PC-9 (cell line): Measurements from ENCODE around the gene MPZL2. TPM values are rescaled to one million over a fixed set of nuclear protein-coding genes. Genes with fewer than 3 reads are reported as not detected.

Source experiments
- BruUV-seq: library from RNA; stranded (reverse); fragments of 400-500 nt; replicated peaks from 2 replicates; lab custom pipeline; 2021; lab: Mats Ljungman, UMichigan
- CTCF ChIA-PET: fragments of 300-600 bp; sonication (Branson Sonifier 250); formaldehyde crosslinking; loops from one replicate; lab custom pipeline; 2022; ENCODE audit warnings: antibody characterized with exemption; lab: Charles Lee
- POLR2A ChIA-PET: fragments of 300-600 bp; sonication (Branson Sonifier 250); formaldehyde crosslinking; loops from one replicate; lab custom pipeline; 2022; ENCODE audit warnings: antibody characterized with exemption; ENCODE audit not compliant: unreplicated experiment; lab: Charles Lee
- DNase-seq, 2 experiments: peaks; one replicate each; pipeline versions ENCODE4 v3.0.0 to v3.0.0-alpha.2; 2015 to 2022; ENCODE audit warnings: mixed read lengths in 1 of 2
- H2AFZ ChIP-seq: fragments of 200-600 bp; sonication (generic); 2 replicates; pipeline ENCODE4 v1.8.1; 2017; ENCODE audit warnings: antibody characterized with exemption
- H3F3A ChIP-seq: fragments of 200-600 bp; sonication (generic); 2 replicates; pipeline ENCODE4 v1.8.1; 2017; ENCODE audit warnings: antibody characterized with exemption, mild to moderate bottlenecking, low read depth; ENCODE audit not compliant: insufficient read depth
- H3K27ac ChIP-seq: fragments of 200-600 bp; sonication (generic); 2 replicates; pipeline ENCODE4 v1.6.1; 2016; ENCODE audit warnings: mixed run types
- H3K27me3 ChIP-seq: fragments of 200-600 bp; sonication (generic); 2 replicates; pipeline ENCODE4 v1.6.1; 2016; ENCODE audit warnings: low read depth, mixed run types; ENCODE audit not compliant: insufficient read depth
- H3K36me3 ChIP-seq: fragments of 200-600 bp; sonication (generic); 2 replicates; pipeline ENCODE4 v1.6.1; 2016; ENCODE audit warnings: low read depth, mixed run types
- H3K4me1 ChIP-seq: fragments of 200-600 bp; sonication (generic); replicated peaks from 2 replicates; pipeline ENCODE4 v1.6.1; 2016; ENCODE audit warnings: mixed run types; ENCODE audit not compliant: insufficient read depth
- H3K4me2 ChIP-seq: fragments of 200-600 bp; sonication (generic); 2 replicates; pipeline ENCODE4 v1.6.1; 2017; ENCODE audit warnings: mixed run types
- H3K4me3 ChIP-seq: fragments of 200-600 bp; sonication (generic); 2 replicates; pipeline ENCODE4 v1.6.1; 2016; ENCODE audit warnings: mixed run types
- H3K79me2 ChIP-seq: fragments of 200-600 bp; sonication (generic); 2 replicates; pipeline ENCODE4 v1.6.1; 2017; ENCODE audit warnings: low read depth, mixed run types
- H3K9me2 ChIP-seq: fragments of 200-600 bp; sonication (generic); 2 replicates; pipeline ENCODE4 v1.8.1; 2017; ENCODE audit warnings: mild to moderate bottlenecking; ENCODE audit not compliant: insufficient read depth
- H3K9me3 ChIP-seq: fragments of 200-600 bp; sonication (generic); 2 replicates; pipeline ENCODE4 v1.8.1; 2016; ENCODE audit warnings: low read depth; ENCODE audit not compliant: insufficient read depth
- H4K20me1 ChIP-seq: fragments of 200-600 bp; sonication (generic); 2 replicates; pipeline ENCODE4 v1.8.1; 2017; ENCODE audit not compliant: insufficient read depth
- CTCF ChIP-seq: fragments of 200-600 bp; sonication (generic); conservative IDR thresholded peaks from 2 replicates; pipeline ENCODE4 v1.6.1; 2017; ENCODE audit warnings: mixed run types, antibody characterized with exemption, mild to moderate bottlenecking, moderate library complexity
- EZH2 ChIP-seq: fragments of 200-600 bp; sonication (generic); IDR thresholded peaks from 2 replicates; pipeline ENCODE4 v1.8.0; 2017; ENCODE audit warnings: antibody characterized with exemption, low read depth
- intact Hi-C: fragments of 100-400 bp; cut with micrococcal nuclease; formaldehyde crosslinking; loops from one replicate; pipeline ENCODE4 v1.10.0; 2022; ENCODE audit not compliant: unreplicated experiment
- total RNA-seq: library from RNA; stranded (reverse); gene quantifications from 2 replicates; pipeline ENCODE4 v1.2.3, GENCODE V29; 2021

The MPZL2 gene
- total RNA-seq, 1 experiment from 2014 or later, result 43.1 TPM

- Histone ChIP-seq H4K20me1 (no peaks in the 10 kb centered on the region), H3K79me2 (peaks cover 43% of the 10 kb centered on the region), H3K9me3 (no peaks in the 10 kb centered on the region), H3K36me3 (peaks cover 5% of the 10 kb centered on the region; the same call in 1 of the 2 replicates), H3K9me2 (no peaks in the 10 kb centered on the region), H3F3A (peaks cover 37% of the 10 kb centered on the region), H3K4me1 (peaks cover 32% of the 10 kb centered on the region), H3K27ac (peak within 1 kb of the TSS; percentile 88), H3K27me3 (no peaks in the 10 kb centered on the region), H3K4me3 (peak within 1 kb of the TSS; percentile 72), H2AFZ (peak within 1 kb of the TSS; percentile 86), H3K4me2 (peak within 1 kb of the TSS; percentile 86)
- POLR2A ChIA-PET, result interaction anchor here (0.5 to 0.9 kb wide), 7 partner anchors 10 to 109 kb away, joined by 3 to 11 read pairs (median 3); partner anchors contain the start of gene MPZL2
- TF ChIP-seq CTCF (0 out of 2 replicates have a peak, but pooled peaks have one; percentile 2), EZH2 (no peak)
- TSS peak; percentile 73 for BruUV-seq
- peak; percentile 86 to 99 for DNase-seq
- CTCF ChIA-PET, result interaction anchor here (1.0 kb wide), 1 partner anchor 53 kb away, joined by 3 read pairs; no protein-coding TSS in a partner anchor
- intact Hi-C loops, result loop anchor here (1.0 to 2.0 kb wide), 4 partner anchors 11 to 183 kb away; no protein-coding TSS in a partner anchor
Measured at GRCh38 chr11:118251858-118252652, 12.0 kb downstream of the MPZL2 start, which contains the start of gene MPZL3. TSS of gene MPZL3 (minus strand) at chr11:118252365. CDS start at chr11:118252294, 71 bp downstream.

- intact Hi-C loops, result no loop called here
- no peaks in the 10 kb centered on the region for H3K9me2 ChIP-seq
- peaks cover 42% of the 10 kb centered on the region for H3K4me1 ChIP-seq
- DNase-seq, result peak in 1 of 2 experiments; percentile 57
- peaks cover 26% of the 10 kb centered on the region for H3F3A ChIP-seq
- H4K20me1 ChIP-seq, result no peaks in the 10 kb centered on the region
- ChIA-PET CTCF (interaction anchor here (0.6 kb wide), 1 partner anchor 8 kb away, joined by 3 read pairs; no protein-coding TSS in a partner anchor), POLR2A (no interaction called here)
- H2AFZ ChIP-seq, result no peak overlapping the region
- H3K4me3 ChIP-seq, result no peak overlapping the region
- 0 out of 2 replicates have a peak overlapping the region, but pooled peaks have one; percentile 4 for H3K4me2 ChIP-seq
- no peaks in the 10 kb centered on the region for H3K27me3 ChIP-seq
- no TSS peak for BruUV-seq
- peaks cover 69% of the 10 kb centered on the region for H3K79me2 ChIP-seq
- no peak overlapping the region for H3K27ac ChIP-seq
- H3K36me3 ChIP-seq, result no peaks in the 10 kb centered on the region
- no peak for TF ChIP-seq EZH2
- H3K9me3 ChIP-seq, result no peaks in the 10 kb centered on the region
Measured at GRCh38 chr11:118247041-118247440, 17.1 kb downstream of the MPZL2 start.

- H3K9me2 ChIP-seq, result no peaks in the 10 kb centered on the region
- peaks cover 46% of the 10 kb centered on the region for H3K4me1 ChIP-seq
- H3F3A ChIP-seq, result peaks cover 25% of the 10 kb centered on the region
- H3K9me3 ChIP-seq, result no peaks in the 10 kb centered on the region
- H3K27me3 ChIP-seq, result no peaks in the 10 kb centered on the region
- no peak for DNase-seq
- H3K27ac ChIP-seq, result no peak overlapping the region
- no peak overlapping the region for H3K4me2 ChIP-seq
- no peak for TF ChIP-seq EZH2
- no peak for TF ChIP-seq CTCF
- intact Hi-C loops, result no loop called here
- H4K20me1 ChIP-seq, result no peaks in the 10 kb centered on the region
- CTCF ChIA-PET, result no interaction called here
- POLR2A ChIA-PET, result interaction anchor here (0.6 kb wide), 1 partner anchor 63 kb away, joined by 3 read pairs; no protein-coding TSS in a partner anchor
- no peak overlapping the region for H3K4me3 ChIP-seq
- peaks cover 64% of the 10 kb centered on the region for H3K79me2 ChIP-seq
- no TSS peak for BruUV-seq
- H2AFZ ChIP-seq, result no peak overlapping the region
- H3K36me3 ChIP-seq, result no peaks in the 10 kb centered on the region
Measured at GRCh38 chr11:118245936-118246562, 18.0 kb downstream of the MPZL2 start.
